SH-SY5Y (cell line): ENCODE data around the gene PLA2G4B.

Experiments
- GATA2 ChIP-seq: IDR thresholded peaks from 2 replicates; pipeline ENCODE4 v1.6.1; 2011; ENCODE audit warnings: mild to moderate bottlenecking, low read depth, low read length
- GATA3 ChIP-seq: IDR thresholded peaks from 2 replicates; pipeline ENCODE4 v1.6.1; 2011; ENCODE audit warnings: low read depth, mild to moderate bottlenecking, low read length, moderate library complexity

GRCh38 chr15:41857316-41857715 is 18.7 kb downstream of the PLA2G4B start:
- TF ChIP-seq GATA3 (no peak), GATA2 (no peak)
